ENCODE data around the gene ZNF549. TPM values are rescaled to one million over a fixed set of nuclear protein-coding genes. Genes with fewer than 3 reads are reported as not detected.

Gene ZNF549
- total and polyA plus RNA-seq, 2 donors (not counting 3 experiments of a cell fraction or from before 2014, with no cell fraction given): 1.4 to 3.5 TPM

DNA sequence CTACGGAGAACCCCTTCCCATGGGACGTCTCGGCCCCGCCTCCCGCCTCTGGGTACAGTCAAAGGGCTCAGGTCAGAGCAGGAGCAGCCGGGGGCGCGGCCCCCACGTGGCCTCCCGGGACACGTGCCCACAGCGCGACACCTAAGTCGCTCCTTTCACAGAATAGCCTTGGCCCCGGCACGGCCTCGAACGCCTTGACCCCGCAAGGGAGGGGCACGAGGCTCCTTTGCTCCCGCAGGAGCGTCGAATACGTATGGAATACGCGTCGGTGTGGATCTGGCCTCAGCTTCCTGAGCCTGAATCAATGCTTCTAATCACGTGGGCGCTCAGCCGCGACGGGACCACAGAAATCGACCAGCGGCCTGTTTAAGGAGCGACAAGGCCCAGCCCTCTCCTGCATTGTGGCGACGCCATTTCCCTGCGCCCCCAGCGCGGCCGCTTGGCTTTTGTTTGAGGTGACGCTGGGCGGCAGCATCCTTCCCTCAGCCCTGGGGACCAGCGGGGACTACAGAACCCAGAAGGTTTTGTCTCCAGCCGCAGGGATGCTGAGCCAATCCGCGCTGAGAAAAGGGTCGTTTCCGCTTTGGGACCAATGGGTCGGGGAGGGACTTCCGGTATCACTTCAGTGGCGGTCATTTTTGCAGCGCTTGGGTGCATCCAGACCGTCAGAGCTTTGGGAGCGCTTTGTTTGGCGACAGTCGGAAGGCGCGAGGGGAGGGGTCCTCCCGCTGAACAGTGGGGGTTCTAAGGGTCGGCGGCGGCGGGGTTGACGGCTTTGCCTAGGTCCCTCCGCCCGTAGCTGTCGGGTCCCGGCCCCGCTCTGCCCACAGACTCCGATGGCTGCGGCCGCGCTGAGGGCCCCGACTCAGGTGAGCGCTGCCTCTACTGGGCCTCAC, 56.6 kb downstream of the ZNF549 start, which contains the start of gene ZIK1:
ZIK1 (plus strand) TSS at position 625 of the 896 bp plus-strand sequence; CDS start at position 837, 212 bp downstream.
- Histone ChIP-seq H3K9me1 (replicated peaks; ENCODE audit: control insufficient read depth, extremely low read depth, insufficient read depth, low read length) (no peaks in the 10 kb centered on the region), H3K4me1 (ENCODE audit: control insufficient read depth, extremely low read depth, insufficient read depth, low read length) (no peaks in the 10 kb centered on the region), H2AFZ (ENCODE audit: low read depth, low read length) (peak within 1 kb of the TSS; percentile 54), H3K79me2 (ENCODE audit: control insufficient read depth, insufficient read depth, low read length) (no peaks in the 10 kb centered on the region), H3K9ac (replicated peaks; ENCODE audit: extremely low read depth, insufficient read depth, low read length) (no peak within 1 kb of the TSS), H3K27me3 (ENCODE audit: control insufficient read depth in 2 of 2, insufficient read depth in 2 of 2, low read length in 2 of 2) (no peaks in the 10 kb centered on the region), H3K36me3 (ENCODE audit: control insufficient read depth in 2 of 2, extremely low read depth in 1 of 2, insufficient read depth in 2 of 2, low read length in 2 of 2) (no peaks in the 10 kb centered on the region), H3K9me3 (replicated peaks; ENCODE audit: control insufficient read depth, insufficient read depth, low read length) (peaks cover 2% of the 10 kb centered on the region), H3K27ac (ENCODE audit: insufficient read depth, low read depth, low read length) (no peak within 1 kb of the TSS), H3K4me2 (ENCODE audit: insufficient read depth, low read length) (peak within 1 kb of the TSS; percentile 32), H3K4me3 (replicated peaks in 1 of 3; ENCODE audit: insufficient read depth in 1 of 3, low read depth in 1 of 3, low read length in 3 of 3) (peak within 1 kb of the TSS in 2 of 3 experiments; percentile 8 to 44), H4K20me1 (replicated peaks; ENCODE audit: control insufficient read depth, extremely low read depth, insufficient read depth, low read length) (no peaks in the 10 kb centered on the region)
- intact Hi-C loops (cut with micrococcal nuclease) (no loop called here), dilution Hi-C loops (cut with MboI; ENCODE audit: extremely low pct_ligation_motif_present, low sequenced_read_pairs) (no loop called here)
- ChIA-PET POLR2A (no interaction called here), CTCF (no interaction called here)
- DNase-seq (ENCODE audit: low read depth, low spot score): peak; percentile 48
- FAIRE-seq: peak; percentile 71
- TF ChIP-seq MAX (IDR thresholded peaks at IDR 0.05; ENCODE audit: insufficient read depth, insufficient read length) (peak; percentile 54), EZH2 (IDR thresholded peaks at IDR 0.05; ENCODE audit: borderline replicate concordance, low read depth, low read length, severe bottlenecking) (no peak), FOS (IDR thresholded peaks at IDR 0.05; ENCODE audit: borderline replicate concordance, insufficient read depth, low read length) (no peak)
- no TSS peak for BruUV-seq (replicated peaks)

- Histone ChIP-seq H3K4me1 (ENCODE audit: control insufficient read depth, extremely low read depth, insufficient read depth, low read length) (no peaks in the 10 kb centered on the region), H3K4me3 (replicated peaks in 1 of 3; ENCODE audit: insufficient read depth in 1 of 3, low read depth in 1 of 3, low read length in 3 of 3) (no peak overlapping the region), H4K20me1 (replicated peaks; ENCODE audit: control insufficient read depth, extremely low read depth, insufficient read depth, low read length) (no peaks in the 10 kb centered on the region), H3K9me1 (replicated peaks; ENCODE audit: control insufficient read depth, extremely low read depth, insufficient read depth, low read length) (no peaks in the 10 kb centered on the region), H3K9me3 (replicated peaks; ENCODE audit: control insufficient read depth, insufficient read depth, low read length) (peaks cover 4% of the 10 kb centered on the region), H3K4me2 (ENCODE audit: insufficient read depth, low read length) (no peak overlapping the region), H3K79me2 (ENCODE audit: control insufficient read depth, insufficient read depth, low read length) (no peaks in the 10 kb centered on the region), H3K9ac (replicated peaks; ENCODE audit: extremely low read depth, insufficient read depth, low read length) (no peak overlapping the region), H3K27me3 (ENCODE audit: control insufficient read depth in 2 of 2, insufficient read depth in 2 of 2, low read length in 2 of 2) (no peaks in the 10 kb centered on the region), H2AFZ (ENCODE audit: low read depth, low read length) (no peak overlapping the region), H3K36me3 (ENCODE audit: control insufficient read depth in 2 of 2, extremely low read depth in 1 of 2, insufficient read depth in 2 of 2, low read length in 2 of 2) (no peaks in the 10 kb centered on the region), H3K27ac (ENCODE audit: insufficient read depth, low read depth, low read length) (no peak overlapping the region)
- DNase-seq (ENCODE audit: low read depth, low spot score): no peak
- dilution Hi-C loops (cut with MboI; ENCODE audit: extremely low pct_ligation_motif_present, low sequenced_read_pairs): no loop called here
- ChIA-PET CTCF (no interaction called here), POLR2A (no interaction called here)
- no TSS peak for BruUV-seq (replicated peaks)
- TF ChIP-seq, protein P1, sequence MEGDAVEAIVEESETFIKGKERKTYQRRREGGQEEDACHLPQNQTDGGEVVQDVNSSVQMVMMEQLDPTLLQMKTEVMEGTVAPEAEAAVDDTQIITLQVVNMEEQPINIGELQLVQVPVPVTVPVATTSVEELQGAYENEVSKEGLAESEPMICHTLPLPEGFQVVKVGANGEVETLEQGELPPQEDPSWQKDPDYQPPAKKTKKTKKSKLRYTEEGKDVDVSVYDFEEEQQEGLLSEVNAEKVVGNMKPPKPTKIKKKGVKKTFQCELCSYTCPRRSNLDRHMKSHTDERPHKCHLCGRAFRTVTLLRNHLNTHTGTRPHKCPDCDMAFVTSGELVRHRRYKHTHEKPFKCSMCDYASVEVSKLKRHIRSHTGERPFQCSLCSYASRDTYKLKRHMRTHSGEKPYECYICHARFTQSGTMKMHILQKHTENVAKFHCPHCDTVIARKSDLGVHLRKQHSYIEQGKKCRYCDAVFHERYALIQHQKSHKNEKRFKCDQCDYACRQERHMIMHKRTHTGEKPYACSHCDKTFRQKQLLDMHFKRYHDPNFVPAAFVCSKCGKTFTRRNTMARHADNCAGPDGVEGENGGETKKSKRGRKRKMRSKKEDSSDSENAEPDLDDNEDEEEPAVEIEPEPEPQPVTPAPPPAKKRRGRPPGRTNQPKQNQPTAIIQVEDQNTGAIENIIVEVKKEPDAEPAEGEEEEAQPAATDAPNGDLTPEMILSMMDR (IDR thresholded peaks at IDR 0.05; ENCODE audit: extremely low read depth in 1 of 2, insufficient read depth in 1 of 2, low read depth in 1 of 2, low read length in 2 of 2): no peak
- TF ChIP-seq EZH2 (IDR thresholded peaks at IDR 0.05; ENCODE audit: borderline replicate concordance, low read depth, low read length, severe bottlenecking) (no peak), MYC (IDR thresholded peaks at IDR 0.05; ENCODE audit: low read depth, low read length) (no peak), MAX (IDR thresholded peaks at IDR 0.05; ENCODE audit: insufficient read depth, insufficient read length) (no peak), GATA2 (IDR thresholded peaks at IDR 0.05; ENCODE audit: insufficient read depth, insufficient read length, low read depth, low read length) (no peak), FOS (IDR thresholded peaks at IDR 0.05; ENCODE audit: borderline replicate concordance, insufficient read depth, low read length) (no peak), POLR2AphosphoS5 (IDR thresholded peaks at IDR 0.05; ENCODE audit: insufficient read depth, low read depth, low read length) (no peak)
- no peak for FAIRE-seq
- intact Hi-C loops (cut with micrococcal nuclease): no loop called here
These were observed 60.4 kb downstream of the ZNF549 start for GRCh38 chr19:57587529-57587928.
